ENCODE measurements around the gene CYB5R4. TPM values are rescaled to one million over a fixed set of nuclear protein-coding genes. Genes with fewer than 3 reads are reported as not detected.

The CYB5R4 gene
- total and polyA plus RNA-seq, 5 donors: 3.9 to 16.1 (median 13.9) TPM

DNA sequence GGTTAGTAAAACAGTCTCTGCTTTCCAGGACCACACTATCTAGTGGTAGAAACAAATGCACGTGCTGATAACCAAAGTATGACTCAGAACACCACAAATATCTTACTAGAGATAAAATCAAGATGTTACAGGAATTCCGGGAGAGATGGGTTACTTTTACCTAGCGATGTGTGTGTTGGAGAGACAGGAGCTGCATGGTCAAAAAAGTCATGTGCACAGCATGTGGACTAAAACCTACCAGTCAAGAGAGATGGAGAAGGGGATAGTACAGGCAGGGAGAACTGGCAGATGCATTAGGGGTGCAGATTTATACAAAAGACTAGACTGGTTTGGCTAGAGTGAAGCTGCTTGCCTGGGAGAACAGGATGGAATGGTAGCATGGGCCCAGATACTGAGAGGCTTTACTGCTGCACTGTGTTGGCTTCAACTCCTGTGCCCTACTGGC is 98.8 kb downstream of the CYB5R4 start:
- 70% methylated on average over 3 of the region's 3 CpGs for WGBS
- Histone ChIP-seq H3K9me3 (ENCODE audit: control insufficient read depth, low read length) (no peaks in the 10 kb centered on the region), H3K27me3 (ENCODE audit: control insufficient read depth, insufficient read depth) (no peaks in the 10 kb centered on the region), H3K4me3 (ENCODE audit: low read length) (no peak overlapping the region), H3K27ac (ENCODE audit: low read length) (no peak overlapping the region), H3K4me1 (ENCODE audit: control insufficient read depth, insufficient read depth, low read length) (no peaks in the 10 kb centered on the region)
- ATAC-seq: no peak
- DNase-seq: no peak
- intact Hi-C loops (cut with DNase I): no loop called here

GRCh38 chr6:83960664-83961063 is 101.2 kb downstream of the CYB5R4 start:
- DNase-seq (no peak), ATAC-seq (no peak)
- Histone ChIP-seq H3K4me3 (ENCODE audit: low read length) (no peak overlapping the region), H3K4me1 (ENCODE audit: control insufficient read depth, insufficient read depth, low read length) (no peaks in the 10 kb centered on the region), H3K9me3 (ENCODE audit: control insufficient read depth, low read length) (no peaks in the 10 kb centered on the region), H3K27me3 (ENCODE audit: control insufficient read depth, insufficient read depth) (no peaks in the 10 kb centered on the region), H3K27ac (ENCODE audit: low read length) (no peak overlapping the region)
- 80% methylated on average over 1 of the region's 1 CpG for WGBS
- intact Hi-C loops (cut with DNase I): no loop called here

- Histone ChIP-seq H3K9me3 (ENCODE audit: control insufficient read depth, low read length) (no peaks in the 10 kb centered on the region), H3K4me3 (ENCODE audit: low read length) (no peak overlapping the region), H3K27ac (ENCODE audit: low read length) (no peak overlapping the region), H3K4me1 (ENCODE audit: control insufficient read depth, insufficient read depth, low read length) (no peaks in the 10 kb centered on the region), H3K27me3 (ENCODE audit: control insufficient read depth, insufficient read depth) (no peaks in the 10 kb centered on the region)
- no peak for ATAC-seq
- intact Hi-C loops (cut with DNase I): no loop called here
- DNase-seq: no peak
These were observed 103.1 kb downstream of the CYB5R4 start for GRCh38 chr6:83962582-83962981.

DNA sequence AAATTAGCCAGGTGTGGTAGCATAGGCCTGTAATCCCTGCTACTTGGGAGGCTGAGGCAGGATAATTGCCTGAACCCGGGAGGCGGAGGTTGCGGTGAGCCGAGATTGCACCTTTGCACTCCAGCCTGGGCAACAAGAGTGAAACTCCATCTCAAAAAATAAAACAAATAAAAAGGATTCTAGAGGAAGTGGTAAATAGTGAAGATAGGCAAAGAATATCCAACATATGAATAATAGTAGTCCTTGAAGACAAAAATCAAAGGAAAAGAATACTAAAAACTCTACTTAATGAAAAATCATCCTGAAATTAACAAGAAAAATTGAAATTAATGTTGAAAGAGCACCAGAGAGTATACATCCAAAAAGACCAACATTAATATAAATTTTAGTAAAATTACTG is 107.0 kb downstream of the CYB5R4 start:
- WGBS: over 99% methylated on average over 4 of the region's 4 CpGs
- ATAC-seq (no peak), DNase-seq (no peak)
- Histone ChIP-seq H3K4me3 (ENCODE audit: low read length) (no peak overlapping the region), H3K9me3 (ENCODE audit: control insufficient read depth, low read length) (no peaks in the 10 kb centered on the region), H3K4me1 (ENCODE audit: control insufficient read depth, insufficient read depth, low read length) (no peaks in the 10 kb centered on the region), H3K27me3 (ENCODE audit: control insufficient read depth, insufficient read depth) (no peaks in the 10 kb centered on the region), H3K27ac (ENCODE audit: low read length) (no peak overlapping the region)
- intact Hi-C loops (cut with DNase I): no loop called here

DNA sequence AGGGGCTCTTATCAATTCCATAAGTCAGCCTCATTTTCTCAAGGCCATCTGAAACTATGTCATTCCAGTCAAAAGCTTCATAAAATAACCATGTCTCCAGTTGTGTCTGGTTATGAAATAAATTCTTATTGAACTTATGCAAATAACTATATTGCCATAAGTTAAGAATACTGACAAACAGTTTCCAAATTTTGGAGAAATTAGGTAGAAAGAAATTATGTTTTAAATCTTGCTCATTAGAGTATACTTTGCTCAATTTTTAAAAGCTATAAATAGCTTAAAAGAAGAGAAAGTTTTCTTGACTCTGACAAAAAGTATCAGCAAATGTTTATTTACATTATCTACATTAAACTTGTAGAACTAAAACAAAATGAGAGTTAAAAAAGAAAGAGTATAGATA is 111.1 kb downstream of the CYB5R4 start:
- Histone ChIP-seq H3K27me3 (ENCODE audit: control insufficient read depth, insufficient read depth) (no peaks in the 10 kb centered on the region), H3K4me1 (ENCODE audit: control insufficient read depth, insufficient read depth, low read length) (no peaks in the 10 kb centered on the region), H3K9me3 (ENCODE audit: control insufficient read depth, low read length) (no peaks in the 10 kb centered on the region), H3K27ac (ENCODE audit: low read length) (no peak overlapping the region), H3K4me3 (ENCODE audit: low read length) (no peak overlapping the region)
- intact Hi-C loops (cut with DNase I): no loop called here
- DNase-seq: no peak
- ATAC-seq: no peak

DNA sequence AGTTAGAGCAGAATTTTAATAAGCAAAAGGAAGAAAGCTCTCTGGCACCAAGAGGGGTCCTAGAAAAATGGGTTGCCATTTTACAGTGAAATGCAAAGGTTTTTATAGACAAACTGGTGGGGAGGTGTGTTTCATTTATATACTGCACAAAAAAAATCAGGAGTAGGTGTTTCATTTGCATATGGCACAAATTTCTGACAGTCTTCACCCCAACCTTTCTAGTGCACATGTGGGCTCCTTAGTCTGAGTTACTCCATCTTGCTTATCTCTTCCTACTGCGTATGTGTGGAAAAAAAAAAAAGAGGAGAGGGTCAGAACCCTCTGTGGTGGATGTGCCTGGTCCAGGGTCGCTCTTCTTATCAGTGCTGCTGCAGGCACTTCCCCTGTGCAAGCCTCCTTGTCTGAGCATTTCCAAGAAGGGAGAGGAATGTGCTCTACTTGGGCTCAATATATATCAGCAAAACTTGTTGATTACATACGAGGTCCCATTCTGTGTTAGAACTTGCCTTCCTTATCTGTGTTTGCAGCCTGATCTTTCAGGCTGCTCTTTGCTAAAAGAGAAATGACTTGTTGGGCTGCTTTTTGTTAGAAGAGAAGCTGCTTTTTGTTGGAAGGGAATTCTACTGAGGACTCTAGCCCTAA is 115.0 kb downstream of the CYB5R4 start:
- ATAC-seq (peak; percentile 43 to 65), DNase-seq (no peak)
- 10% methylated on average over 3 of the region's 3 CpGs for WGBS
- H3K9me3 ChIP-seq (ENCODE audit: control insufficient read depth, low read length): no peaks in the 10 kb centered on the region
- H3K27me3 ChIP-seq (ENCODE audit: control insufficient read depth, insufficient read depth): no peaks in the 10 kb centered on the region
- H3K4me3 ChIP-seq (ENCODE audit: low read length): no peak overlapping the region
- H3K4me1 ChIP-seq (ENCODE audit: control insufficient read depth, insufficient read depth, low read length): no peaks in the 10 kb centered on the region
- no peak overlapping the region for H3K27ac ChIP-seq (ENCODE audit: low read length)
- intact Hi-C loops (cut with DNase I): no loop called here

DNA sequence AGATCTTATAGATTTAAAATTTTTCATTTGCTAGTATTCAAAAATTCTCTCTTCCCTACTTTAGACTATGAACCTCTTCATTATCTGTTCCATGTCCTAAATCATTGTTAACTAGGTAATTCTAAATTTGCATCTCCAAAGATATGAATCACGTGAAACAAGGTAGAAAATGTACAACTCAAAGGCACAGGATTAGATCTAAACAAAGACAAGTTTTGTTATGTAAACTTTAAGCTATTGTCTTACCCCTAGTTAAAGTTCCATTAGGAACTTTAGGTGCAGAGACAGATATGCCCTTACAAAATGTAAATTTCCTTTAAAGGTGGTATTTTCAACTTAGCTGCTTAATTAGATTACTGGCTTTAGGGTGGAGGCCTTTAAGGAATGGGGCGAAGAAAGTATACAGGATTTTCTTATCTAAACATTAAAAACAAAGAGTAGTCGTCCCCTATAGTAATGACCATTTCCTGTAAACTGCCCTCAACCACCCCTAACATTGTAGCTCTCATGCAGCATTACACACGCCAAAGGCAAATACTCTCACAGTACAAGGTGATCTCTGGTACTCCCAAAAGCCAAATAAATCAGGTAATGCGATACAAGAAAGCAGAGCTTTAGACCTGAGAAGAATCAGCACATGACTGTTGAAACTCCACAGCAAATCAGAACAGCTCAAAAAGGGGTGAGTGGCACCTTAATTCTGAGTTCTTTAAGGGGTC is 116.7 kb downstream of the CYB5R4 start:
- no peak overlapping the region for H3K27ac ChIP-seq (ENCODE audit: low read length)
- no peaks in the 10 kb centered on the region for H3K9me3 ChIP-seq (ENCODE audit: control insufficient read depth, low read length)
- 67% methylated on average over 5 of the region's 5 CpGs for WGBS
- no peak for DNase-seq
- ATAC-seq: no peak
- intact Hi-C loops (cut with DNase I): no loop called here
- no peaks in the 10 kb centered on the region for H3K4me1 ChIP-seq (ENCODE audit: control insufficient read depth, insufficient read depth, low read length)
- H3K27me3 ChIP-seq (ENCODE audit: control insufficient read depth, insufficient read depth): no peaks in the 10 kb centered on the region
- H3K4me3 ChIP-seq (ENCODE audit: low read length): no peak overlapping the region

DNA sequence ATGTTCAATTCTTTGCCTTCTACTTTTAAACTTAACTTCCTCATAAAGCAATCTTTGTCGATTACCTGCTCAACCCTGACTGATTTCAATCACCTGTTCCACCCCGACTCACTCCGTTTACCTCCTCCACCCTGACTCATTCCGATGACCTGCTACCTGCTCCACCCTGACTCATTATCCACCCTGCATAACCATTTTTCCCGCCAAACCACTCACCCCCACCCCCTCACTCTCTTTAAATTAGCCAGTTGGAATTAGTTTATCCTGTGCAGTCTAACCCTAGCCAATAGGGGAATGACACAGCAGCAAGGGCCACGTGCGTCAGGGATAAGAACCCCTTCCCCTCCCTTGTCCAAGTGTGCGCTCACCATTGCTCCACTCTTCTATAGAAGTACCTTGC is 117.4 kb downstream of the CYB5R4 start:
- H3K4me1 ChIP-seq (ENCODE audit: control insufficient read depth, insufficient read depth, low read length): no peaks in the 10 kb centered on the region
- intact Hi-C loops (cut with DNase I): no loop called here
- H3K27me3 ChIP-seq (ENCODE audit: control insufficient read depth, insufficient read depth): no peaks in the 10 kb centered on the region
- no peak overlapping the region for H3K27ac ChIP-seq (ENCODE audit: low read length)
- no peak for ATAC-seq
- WGBS: 92% methylated on average over 8 of the region's 8 CpGs
- no peaks in the 10 kb centered on the region for H3K9me3 ChIP-seq (ENCODE audit: control insufficient read depth, low read length)
- DNase-seq: no peak
- no peak overlapping the region for H3K4me3 ChIP-seq (ENCODE audit: low read length)

DNA sequence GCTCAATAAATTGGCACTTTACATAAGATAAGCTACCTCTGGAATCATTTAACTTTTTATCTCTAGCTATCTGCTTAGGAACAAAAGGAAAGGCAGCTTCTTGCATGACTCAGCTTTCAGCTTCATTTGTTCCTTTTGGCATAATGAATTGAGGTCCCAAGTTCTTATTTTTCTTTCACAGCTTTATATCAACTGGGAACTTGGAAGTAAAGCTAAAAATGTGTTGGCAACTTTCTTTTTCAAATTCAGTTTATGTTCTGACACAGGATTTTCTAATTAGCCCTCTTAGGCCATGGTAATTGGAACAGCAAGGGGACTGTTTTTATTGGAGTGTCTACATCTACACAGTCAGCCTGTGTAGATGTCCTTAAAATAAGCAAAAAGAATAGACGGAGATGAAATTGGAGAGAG is 118.8 kb downstream of the CYB5R4 start:
- intact Hi-C loops (cut with DNase I): no loop called here
- H3K4me3 ChIP-seq (ENCODE audit: low read length): no peak overlapping the region
- ATAC-seq (no peak), DNase-seq (no peak)
- H3K27me3 ChIP-seq (ENCODE audit: control insufficient read depth, insufficient read depth): no peaks in the 10 kb centered on the region
- H3K27ac ChIP-seq (ENCODE audit: low read length): no peak overlapping the region
- WGBS: 27% methylated on average over 1 of the region's 1 CpG
- H3K9me3 ChIP-seq (ENCODE audit: control insufficient read depth, low read length): no peaks in the 10 kb centered on the region
- no peaks in the 10 kb centered on the region for H3K4me1 ChIP-seq (ENCODE audit: control insufficient read depth, insufficient read depth, low read length)

GRCh38 chr6:83978997-83979396 is 119.5 kb downstream of the CYB5R4 start:
- Histone ChIP-seq H3K27ac (ENCODE audit: low read length) (no peak overlapping the region), H3K9me3 (ENCODE audit: control insufficient read depth, low read length) (no peaks in the 10 kb centered on the region), H3K4me1 (ENCODE audit: control insufficient read depth, insufficient read depth, low read length) (no peaks in the 10 kb centered on the region), H3K4me3 (ENCODE audit: low read length) (no peak overlapping the region), H3K27me3 (ENCODE audit: control insufficient read depth, insufficient read depth) (no peaks in the 10 kb centered on the region)
- DNase-seq: no peak
- no peak for ATAC-seq
- WGBS: 67% methylated on average over 3 of the region's 3 CpGs
- intact Hi-C loops (cut with DNase I): no loop called here

DNA sequence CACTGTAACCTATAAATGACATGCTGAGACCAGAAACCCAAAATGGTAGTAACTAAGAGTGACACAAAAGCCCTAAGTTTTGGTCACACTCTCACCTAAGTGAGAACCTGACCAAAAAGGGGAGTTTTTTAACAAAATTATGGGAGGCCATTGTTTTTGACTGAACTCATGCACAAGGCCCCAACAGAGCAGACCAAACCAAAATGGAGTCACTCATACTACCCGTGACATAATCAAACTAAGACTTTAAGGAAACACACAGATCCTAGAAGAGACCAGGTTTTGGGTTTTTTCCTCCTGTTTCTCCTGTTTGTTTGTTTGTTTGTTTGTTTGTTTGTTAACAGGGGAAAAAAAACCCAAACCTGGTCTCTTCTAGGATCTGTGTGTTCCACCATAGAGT is 124.9 kb downstream of the CYB5R4 start:
- no peaks in the 10 kb centered on the region for H3K27me3 ChIP-seq (ENCODE audit: control insufficient read depth, insufficient read depth)
- intact Hi-C loops (cut with DNase I): no loop called here
- H3K4me3 ChIP-seq (ENCODE audit: low read length): no peak overlapping the region
- no peak for DNase-seq
- WGBS: 95% methylated on average over 1 of the region's 1 CpG
- no peak overlapping the region for H3K27ac ChIP-seq (ENCODE audit: low read length)
- no peaks in the 10 kb centered on the region for H3K9me3 ChIP-seq (ENCODE audit: control insufficient read depth, low read length)
- H3K4me1 ChIP-seq (ENCODE audit: control insufficient read depth, insufficient read depth, low read length): no peaks in the 10 kb centered on the region
- ATAC-seq: no peak
